Measurements from ENCODE around the gene LHFPL2.

Gene LHFPL2

DNA sequence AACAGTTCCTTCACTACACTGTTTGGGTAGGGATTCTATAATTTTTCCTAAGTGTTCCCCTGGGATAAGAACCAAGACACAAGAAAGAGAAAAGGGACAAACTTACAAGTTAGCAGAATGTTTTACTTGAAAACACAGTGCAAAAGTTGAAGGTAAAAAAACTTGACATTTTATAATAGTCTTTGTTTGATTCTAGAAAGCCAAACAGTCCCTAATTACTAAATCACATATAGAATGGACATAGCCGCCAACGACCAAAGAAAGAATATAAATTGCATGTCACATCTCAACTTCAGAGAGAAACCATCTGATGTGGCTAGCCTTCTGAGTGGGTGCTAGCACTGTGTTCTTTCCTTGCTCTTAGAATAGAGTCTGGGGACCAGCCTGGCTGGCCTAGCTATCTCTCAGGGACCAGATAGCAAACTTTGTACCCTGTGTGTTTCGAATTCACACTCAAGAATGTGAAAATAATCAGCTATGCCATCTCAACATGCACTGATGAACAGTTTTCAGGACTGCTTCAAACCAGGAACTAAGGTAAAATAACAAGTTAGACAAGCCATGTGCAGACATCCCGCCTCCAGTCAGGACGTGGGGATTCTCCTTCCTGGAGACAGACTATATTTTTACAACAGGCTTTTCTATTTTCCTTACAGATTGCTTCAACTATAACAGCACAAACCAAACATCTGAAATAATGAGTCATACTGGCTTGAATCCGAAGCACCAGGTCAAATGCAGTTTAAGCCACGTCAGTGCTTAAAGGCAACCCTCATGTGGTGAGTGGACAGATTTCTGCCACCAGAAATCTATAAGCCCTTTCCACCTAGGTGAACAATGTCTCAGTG lies 53.7 kb downstream of the LHFPL2 start:
- no peak for DNase-seq (ENCODE audit: low read depth)

DNA sequence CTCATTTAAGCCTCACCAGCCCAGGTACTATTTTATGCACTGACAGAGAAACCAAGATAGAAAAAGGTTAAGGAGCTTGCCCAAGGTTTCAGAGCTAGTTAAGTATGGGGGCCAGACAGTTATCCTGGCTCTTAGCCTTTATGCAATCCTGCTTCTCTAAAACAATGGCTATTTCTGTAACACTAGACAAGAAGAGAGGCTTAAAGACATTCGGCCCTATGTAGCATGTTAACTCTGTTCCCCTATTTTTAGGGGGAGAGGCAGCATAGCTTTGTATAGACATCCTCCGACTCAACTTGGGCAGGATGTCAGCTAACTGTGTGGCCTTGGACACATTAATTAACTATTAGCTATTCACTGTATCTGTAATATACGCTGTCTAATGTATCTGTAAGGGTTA lies 54.6 kb downstream of the LHFPL2 start:
- DNase-seq (ENCODE audit: low read depth) = no peak

DNA sequence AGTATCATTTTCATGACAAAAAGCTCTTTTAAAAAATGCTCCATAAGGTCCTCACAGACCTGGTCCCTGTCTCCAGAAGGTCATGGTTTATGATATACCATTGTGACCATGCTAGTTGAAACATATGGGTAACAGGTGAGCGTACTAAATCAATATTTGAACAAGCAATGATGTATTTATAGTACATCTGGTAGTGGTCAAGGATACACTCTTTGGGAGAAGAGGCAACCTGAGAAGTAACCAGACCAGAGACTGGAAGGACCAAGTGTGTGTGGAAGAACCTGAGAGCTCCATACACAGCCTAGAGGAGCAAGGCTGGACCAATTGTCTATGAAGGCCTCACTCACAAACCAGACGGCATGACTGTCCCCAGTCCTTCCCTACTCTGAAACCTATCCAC lies 55.1 kb downstream of the LHFPL2 start:
- no peak for DNase-seq (ENCODE audit: low read depth)

DNA sequence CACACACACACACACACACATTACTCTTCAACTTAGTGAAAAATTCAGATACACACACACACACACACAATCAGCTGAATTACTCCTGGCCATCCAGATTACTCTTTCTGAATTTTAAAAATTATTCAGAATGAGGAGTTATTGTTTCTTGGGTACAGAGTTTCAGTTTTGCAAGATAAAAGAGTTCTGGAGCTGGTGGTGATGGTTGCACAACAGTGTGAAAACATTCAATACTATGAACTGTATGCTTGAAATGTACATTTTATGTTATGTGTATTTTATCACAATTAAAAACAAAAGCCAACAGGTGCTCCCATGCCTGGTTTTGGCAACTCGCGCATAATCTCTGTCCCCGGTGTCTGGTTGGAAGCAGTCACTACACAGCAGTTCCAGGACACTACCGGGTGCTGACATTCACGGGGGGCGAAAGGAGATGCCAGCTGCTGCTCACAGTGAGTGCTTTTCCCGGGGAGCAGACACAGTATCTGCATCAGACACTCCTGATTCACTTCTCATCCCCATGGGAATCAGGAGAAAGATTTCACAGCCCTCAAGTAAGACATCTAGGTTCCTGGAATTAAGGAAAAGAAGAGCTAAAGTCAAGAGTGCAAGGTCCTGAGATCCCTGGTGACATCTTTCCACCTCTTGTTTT lies 55.7 kb downstream of the LHFPL2 start:
- DNase-seq (ENCODE audit: low read depth) = no peak

DNA sequence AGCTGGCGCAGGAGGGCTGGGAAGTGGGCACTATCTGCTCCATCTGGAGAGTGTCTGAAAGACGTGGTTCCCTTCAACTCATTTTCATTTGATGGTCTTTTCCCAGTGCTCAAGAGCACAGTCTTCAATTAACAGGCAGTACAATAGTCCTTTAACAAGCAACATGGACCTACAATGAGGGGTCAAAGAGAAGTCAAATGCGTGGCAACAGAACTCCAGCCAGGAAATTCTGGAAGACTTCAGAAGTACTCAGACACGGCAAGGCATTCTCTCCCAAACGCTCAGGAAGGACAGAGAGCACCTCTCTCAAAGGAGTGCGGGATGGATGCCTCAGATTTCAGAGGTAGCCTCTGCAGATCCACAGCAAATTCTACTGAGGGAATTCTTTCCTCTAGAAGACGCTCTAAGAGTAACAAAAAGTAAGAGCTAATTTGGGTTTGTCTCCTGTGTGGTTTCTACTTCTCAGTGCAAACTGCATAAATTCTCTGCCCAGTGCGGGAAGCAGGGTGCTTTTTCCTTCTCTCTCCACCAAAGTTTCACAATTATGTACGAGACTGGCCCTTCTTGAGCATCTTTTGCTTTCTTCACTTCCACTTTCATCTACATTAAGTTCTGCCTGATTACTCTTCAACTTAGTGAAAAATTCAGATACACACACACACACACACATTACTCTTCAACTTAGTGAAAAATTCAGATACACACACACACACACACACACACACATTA lies 56.4 kb downstream of the LHFPL2 start:
- no peak for DNase-seq (ENCODE audit: low read depth)

DNA sequence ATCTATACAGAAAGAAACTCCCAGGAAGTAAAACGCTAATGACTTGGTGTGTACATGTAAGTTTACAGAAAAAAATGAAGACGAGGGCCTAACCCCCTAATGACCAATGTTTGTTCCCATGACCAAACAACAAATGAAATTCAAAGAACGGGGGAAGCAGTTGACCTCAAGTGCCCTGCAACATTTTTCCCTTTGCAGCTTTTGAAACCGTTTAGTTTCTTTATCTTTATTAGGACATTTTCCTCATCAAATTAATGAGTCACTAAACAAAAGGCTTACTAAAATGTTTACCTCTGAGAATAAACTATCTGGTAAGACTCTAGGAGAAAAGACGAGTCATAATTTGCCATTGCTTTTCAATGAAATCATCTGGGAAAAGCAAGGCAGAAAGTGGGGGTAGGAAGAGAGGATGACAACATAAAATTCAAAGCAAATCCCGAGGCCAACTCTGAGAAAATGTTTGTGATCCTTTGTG lies 57.4 kb downstream of the LHFPL2 start:
- no peak for DNase-seq (ENCODE audit: low read depth)

DNA sequence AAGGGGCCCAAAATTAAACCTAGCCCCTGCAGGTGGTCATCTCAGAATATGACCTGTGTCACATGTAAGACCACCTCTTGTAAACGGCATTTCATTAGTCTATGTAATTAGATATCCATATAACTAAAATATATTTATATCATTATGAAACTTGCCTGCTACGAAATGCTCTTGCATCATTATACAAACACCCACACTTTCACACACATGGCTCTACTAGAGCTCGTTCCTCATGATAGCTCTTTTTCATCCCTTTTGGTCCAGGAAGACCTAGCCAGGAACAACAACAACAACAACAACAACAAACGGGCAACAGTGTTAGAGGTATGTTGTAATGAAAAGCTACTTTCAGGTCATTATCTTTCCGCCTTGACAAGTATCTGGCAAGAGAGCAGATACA lies 58.6 kb downstream of the LHFPL2 start:
- DNase-seq (ENCODE audit: low read depth) = no peak

DNA sequence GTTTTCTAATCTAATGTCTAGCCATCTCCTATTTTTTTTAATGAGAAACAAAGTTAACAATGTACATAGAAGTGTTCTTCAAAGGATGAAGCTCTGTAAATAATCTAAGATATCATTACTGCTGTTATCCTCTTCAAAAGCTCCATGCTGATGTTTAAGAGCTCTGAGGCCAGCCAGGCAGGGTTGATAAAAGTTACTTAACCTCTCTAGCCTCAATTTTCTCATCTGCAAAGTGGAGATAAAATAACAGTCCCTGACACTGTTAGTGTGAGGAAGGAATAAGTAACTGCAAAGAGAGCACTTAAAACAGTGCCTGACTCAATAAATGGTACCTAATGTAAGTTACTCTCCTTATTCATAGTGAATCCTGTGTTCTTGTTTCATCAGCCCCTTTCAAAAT lies 60.1 kb downstream of the LHFPL2 start:
- no peak for DNase-seq (ENCODE audit: low read depth)

DNA sequence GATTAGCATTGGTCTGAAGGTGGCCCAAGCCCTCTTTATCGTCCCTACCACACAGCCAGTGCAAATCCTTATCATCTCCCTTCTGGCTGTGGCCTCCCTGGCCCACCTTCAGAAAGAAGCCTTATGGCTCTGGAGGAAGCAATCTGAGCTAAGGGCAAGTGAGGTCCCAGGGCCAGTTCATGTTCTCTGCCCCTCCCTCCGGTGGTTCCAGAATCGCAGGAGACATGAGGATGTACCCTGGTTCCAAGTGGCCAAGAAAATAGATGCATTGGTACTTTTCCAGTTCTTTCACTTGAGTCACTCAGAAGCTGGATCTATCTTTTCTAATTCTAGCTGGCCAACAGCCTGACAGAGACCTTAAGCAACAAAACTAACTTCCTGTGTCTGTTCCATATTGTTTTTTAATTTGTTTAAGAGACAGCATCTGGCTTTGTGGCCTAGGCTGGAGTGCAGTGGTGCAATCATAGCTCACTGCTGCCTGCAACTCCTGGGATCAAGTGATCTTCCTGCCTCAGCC lies 60.7 kb downstream of the LHFPL2 start:
- no peak for DNase-seq (ENCODE audit: low read depth)

DNA sequence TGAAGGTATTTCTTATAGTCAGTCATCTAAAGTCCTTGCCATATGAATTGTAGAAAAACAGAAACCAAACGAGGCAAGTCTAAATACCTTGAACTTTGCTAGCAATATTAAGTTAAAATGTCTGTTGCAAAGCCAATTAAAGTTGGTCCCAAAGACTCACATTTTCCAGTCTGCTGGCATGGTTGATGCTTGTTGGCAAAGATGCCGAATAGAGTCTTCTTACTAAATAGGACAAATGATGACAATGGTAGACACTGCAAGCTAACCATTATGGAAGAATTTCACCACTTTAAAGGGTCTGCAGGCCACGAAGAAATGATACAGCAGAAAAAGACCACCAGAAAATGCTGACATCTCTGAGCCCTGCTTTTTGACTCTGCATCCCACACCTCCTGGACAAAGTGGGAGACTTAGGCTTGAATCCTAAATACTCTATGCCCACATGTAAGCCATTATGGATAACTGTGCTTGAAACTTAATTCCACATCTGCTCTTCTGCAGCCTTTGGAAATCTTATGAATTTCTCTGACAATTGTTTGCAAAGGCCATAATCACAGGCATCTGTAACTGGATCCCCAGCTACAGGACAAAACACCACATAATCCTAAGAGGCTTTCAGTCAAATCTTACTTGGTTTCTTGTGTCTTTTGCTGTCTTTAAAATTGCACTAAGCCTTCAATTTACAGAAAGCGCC lies 61.3 kb downstream of the LHFPL2 start:
- no peak for DNase-seq (ENCODE audit: low read depth)

DNA sequence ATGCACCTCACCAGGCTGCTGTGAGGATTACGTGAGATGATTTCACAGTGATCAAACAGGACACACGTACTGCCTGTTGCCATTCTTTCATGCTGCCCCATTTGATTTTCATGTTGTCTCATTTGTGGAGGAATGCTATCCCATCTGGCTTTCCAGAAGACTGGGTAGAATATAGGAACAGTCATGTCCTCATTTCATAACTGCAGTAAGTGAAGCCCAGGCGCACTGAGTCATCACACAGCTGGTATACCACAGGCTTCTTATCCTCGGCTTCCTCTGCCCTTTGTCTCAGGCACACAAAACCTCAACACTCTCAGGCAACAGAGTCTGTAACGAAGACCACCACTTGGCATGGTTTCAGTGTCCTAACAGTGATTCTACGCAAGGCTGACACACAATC lies 62.3 kb downstream of the LHFPL2 start:
- DNase-seq (ENCODE audit: low read depth) = no peak

DNA sequence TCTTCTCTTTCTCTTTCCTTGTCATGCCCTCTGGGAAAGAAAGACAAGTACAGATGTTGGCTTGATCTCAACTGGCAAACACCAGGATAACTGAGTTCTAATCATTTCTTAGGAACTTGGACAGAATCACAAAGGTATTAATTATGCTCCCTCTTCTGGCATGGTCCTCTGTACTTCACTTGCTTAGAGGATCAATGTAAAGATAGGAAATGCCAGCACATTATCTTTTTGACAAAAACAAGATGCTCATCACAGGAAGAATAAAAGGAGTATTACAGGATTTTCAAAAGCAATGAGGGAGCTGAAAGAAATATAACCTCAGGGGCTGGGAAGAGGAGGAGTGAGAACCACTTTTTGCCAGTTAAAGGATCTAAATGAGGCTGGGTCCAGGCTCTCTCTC lies 70.6 kb downstream of the LHFPL2 start:
- no peak for DNase-seq (ENCODE audit: low read depth)

DNA sequence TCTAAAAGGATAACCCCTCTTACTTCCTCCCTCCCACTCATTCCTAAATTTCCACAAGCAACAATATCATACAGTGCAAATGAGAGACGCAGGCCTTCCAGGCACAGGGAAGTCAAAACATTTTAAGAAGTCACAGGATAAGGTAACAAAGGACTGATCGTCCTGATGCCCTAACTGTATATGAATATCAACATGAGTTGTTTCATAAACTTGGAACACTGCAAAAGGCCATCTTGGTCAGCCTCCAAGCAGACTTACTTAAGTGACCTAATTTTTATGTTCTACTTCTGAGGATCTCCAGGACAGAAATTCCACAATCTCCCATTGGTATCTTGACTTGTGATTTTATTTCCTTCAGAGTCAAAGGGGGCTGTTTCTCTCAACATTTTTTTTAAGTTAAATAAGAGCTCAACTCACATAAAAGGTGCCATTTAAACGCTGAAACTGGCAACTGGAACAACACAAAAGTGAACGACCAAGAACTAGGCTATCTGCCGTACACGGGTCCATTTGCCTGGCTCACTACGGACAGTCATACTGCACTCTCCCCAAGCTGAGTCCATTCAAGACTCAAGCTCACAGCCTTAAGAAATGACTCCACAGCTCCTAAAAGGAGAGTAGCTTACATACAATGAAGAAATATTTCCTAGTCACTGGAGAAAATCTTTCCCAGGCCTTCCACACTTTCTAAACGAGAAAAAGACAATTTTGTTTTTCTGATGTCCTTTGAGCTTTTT lies 71.3 kb downstream of the LHFPL2 start:
- DNase-seq (ENCODE audit: low read depth) = no peak

DNA sequence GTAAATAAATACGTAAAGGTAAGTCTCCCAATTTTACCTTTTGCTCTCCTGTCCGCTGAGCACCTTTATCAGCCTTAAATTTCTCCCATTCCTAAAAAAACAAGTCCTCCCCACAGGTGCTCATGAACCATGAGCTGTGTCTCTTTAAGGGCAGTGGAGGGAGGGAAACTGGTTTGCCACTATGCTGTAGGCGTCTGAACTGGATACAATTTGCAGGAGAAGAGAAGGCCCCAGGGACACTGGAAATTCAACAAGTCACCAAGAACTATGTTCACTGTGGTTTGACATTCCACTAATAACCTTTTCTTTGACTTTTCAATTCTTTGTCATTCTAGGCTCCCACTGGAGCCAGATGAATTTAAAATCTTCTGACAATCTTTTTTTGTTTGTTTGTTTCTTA lies 72.2 kb downstream of the LHFPL2 start:
- no peak for DNase-seq (ENCODE audit: low read depth)

DNA sequence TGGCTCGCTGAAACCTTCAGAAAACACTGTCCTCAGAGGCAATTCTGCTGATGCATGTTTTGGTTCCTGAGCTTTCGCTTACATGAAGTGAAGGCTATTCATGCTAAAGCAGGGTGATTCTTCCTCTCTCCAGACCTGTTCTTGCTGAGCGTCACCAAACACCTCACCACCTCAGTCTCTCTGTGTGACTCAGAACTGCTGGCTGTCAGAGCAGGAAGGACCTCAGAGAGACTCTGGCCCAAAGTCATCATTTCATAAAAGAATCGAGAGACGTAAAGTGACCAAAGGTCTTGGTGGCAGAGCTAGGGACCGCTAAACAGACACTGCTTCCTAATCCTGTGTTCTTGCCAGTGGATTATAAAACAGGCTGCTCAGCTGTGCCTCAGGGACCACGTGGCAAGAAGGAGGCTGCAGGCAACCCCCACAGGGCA lies 73.8 kb downstream of the LHFPL2 start:
- DNase-seq (ENCODE audit: low read depth) = no peak

DNA sequence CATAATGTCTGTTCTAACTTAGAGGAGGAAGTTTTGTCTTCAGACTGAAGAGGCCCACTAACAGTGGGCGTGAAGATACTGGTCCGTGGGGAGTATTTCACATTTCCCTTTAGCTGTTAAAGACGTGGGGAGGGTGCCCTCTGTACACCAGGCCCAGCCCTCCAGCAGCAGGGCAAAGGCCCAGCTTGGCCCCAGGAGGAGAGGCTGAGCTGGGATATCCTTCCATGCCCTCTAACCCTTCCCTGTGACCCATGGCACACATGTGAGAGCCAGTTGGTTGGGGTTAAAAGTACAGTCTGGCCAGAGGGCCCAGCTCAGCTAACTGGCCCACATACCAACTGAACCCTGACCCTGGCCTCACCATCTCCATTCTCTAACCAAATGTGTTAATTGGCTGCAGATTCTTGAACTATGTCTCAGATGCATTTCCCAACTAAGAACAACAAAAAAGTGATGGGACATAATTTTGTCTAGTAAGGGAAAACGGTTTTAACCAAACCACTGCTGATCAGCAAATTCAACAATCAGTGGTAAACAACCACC lies 74.4 kb downstream of the LHFPL2 start:
- DNase-seq (ENCODE audit: low read depth) = no peak

DNA sequence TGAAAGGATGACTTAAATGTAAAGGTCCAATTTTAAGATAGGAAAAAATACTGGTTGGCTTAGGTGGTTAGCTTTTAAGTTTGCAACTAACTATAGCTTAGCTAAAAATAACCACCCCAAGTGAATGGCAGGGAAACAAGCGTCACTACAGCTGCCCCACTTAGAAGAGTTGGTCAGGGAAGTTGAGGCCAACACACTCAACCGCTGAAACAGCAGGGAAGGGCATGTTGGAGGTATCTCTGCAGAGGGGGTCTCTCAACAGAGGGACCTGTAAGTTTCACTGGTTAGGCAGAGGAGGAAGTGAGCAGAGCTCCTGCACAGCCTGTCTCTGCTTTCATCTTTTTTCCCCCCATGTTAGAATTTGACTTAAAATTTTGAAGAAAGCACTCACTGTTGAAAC lies 75.3 kb downstream of the LHFPL2 start:
- DNase-seq (ENCODE audit: low read depth) = no peak

DNA sequence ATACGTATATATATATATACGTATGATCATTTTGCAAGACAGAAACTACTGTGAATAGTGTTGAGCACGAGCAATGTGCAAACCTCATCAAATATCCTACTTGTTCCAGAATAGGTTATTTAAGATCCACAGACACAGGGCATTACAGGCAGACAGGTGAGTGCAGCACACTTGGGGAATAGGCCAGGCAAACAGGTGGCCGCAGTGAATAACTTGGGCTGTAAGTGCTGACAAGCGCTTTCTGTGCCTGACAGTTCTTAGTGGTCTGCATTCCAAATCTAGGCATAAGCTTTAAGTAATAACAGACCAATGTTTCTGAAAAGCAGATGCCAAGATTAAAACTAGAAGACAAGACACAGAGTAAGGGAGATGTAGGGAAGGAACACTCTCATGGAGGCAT lies 77.9 kb downstream of the LHFPL2 start:
- DNase-seq (ENCODE audit: low read depth) = no peak

DNA sequence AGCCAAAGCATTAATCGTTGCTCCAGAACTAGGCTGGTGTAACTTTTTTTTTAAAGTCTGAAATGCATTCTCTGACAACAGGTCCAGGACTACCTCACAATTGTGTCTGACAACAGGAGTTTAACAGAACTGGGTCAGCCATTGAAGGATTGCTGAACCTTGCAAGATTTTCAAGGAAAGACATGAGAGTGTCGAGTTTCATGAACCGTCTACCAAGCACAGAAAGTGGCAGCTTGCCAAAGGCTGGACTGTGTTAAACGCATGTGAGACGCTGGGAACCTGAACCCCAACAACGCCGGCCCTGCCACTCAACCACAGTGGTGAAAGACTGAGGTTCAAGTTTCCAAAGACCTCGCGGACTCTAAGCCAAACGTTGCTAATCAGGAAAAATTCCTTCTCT lies 79.1 kb downstream of the LHFPL2 start:
- no peak for DNase-seq (ENCODE audit: low read depth)

DNA sequence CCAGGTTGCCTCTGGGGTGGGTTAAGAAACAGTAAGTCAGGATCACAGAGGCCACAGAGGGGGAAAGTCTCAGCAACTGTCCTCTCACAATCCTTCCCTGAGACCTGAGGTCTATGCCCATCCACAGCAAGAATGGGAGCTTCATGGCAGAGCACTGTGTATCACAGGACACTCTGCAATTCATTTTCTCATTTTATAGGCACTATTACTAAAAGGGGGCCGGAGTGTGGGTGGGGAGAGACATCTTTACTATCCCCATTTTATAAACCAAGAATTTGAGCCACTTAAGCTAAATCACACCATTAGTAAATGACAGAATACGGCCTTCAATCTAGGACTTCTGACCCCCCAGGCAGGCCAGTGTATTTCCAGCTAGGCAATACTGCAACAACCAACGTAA lies 79.9 kb downstream of the LHFPL2 start:
- DNase-seq (ENCODE audit: low read depth) = no peak

DNA sequence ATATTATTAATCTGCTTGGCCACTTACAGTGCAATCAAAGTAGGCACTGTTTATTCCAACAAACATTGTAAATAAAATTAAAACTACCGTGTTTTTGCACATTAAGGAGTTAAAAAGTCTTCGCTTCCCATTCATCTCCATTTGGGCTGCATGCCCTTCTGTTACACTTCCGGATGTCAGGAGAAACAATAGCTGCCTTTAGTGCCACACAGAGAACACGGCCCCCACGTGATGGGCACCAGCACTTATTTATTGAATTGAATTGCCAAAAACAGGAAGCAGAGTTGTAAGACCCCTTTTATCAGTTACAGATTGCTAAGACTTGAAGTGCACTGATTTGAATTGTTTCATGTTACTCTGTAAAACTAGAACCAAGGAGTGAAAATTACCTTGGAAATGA lies 80.4 kb downstream of the LHFPL2 start:
- DNase-seq (ENCODE audit: low read depth) = no peak

Measured in stimulated activated CD8-positive, alpha-beta memory T cell treated with anti-CD3 and anti-CD28 coated beads, Interleukin-15, amount 100 ng/mL, for 1 hour (primary cell).